ENCODE measurements around the gene GOLGA6L10.
"Not testable (repeated sequence)": the region's sequence is repeated elsewhere in the genome, so short reads cannot be mapped to it uniquely, and the experiment has no call there.

Gene GOLGA6L10

GRCh38 chr15:82316247-82317090, 32.8 kb downstream of the GOLGA6L10 start:
- DNase-seq = not testable (repeated sequence)

- DNase-seq = no peak
These were observed 33.6 kb downstream of the GOLGA6L10 start for GRCh38 chr15:82315519-82316246.

DNA sequence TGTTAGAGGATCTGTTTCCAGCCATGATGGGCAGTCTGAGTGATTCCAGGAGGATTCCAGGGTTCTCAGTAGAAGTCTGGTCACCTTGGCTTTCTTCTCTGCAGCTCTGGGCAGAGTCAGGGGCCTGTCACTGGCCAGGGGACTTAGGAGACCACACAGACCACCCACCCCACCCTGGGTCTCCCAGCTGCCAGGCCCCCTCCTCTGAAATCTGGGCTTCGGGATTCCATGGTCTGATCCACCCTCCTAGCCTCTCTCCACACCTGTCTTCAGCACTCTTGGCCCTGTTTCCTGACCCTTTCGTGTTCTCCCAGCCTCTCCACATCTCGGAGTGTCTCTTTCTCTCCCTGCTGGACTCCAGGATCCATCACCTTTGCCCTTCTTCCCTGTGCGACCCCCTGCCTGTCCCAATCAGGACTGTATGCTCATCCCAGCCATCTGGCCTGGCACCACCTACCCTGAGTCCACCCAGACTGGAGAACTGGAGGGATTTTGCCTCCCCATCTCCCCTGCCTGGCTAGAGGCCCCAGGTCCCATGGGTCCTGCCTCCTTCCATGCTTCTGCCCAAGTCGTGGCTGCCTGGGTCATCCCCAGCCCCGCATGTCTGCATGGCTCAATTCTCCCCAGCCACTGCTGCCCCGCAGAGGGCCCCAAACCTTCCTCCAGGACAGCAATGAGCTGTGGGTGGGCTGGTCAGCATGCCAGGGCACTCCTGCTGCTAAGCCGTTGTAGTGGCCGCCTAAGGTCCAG, 34.3 kb downstream of the GOLGA6L10 start:
- no peak for DNase-seq

DNA sequence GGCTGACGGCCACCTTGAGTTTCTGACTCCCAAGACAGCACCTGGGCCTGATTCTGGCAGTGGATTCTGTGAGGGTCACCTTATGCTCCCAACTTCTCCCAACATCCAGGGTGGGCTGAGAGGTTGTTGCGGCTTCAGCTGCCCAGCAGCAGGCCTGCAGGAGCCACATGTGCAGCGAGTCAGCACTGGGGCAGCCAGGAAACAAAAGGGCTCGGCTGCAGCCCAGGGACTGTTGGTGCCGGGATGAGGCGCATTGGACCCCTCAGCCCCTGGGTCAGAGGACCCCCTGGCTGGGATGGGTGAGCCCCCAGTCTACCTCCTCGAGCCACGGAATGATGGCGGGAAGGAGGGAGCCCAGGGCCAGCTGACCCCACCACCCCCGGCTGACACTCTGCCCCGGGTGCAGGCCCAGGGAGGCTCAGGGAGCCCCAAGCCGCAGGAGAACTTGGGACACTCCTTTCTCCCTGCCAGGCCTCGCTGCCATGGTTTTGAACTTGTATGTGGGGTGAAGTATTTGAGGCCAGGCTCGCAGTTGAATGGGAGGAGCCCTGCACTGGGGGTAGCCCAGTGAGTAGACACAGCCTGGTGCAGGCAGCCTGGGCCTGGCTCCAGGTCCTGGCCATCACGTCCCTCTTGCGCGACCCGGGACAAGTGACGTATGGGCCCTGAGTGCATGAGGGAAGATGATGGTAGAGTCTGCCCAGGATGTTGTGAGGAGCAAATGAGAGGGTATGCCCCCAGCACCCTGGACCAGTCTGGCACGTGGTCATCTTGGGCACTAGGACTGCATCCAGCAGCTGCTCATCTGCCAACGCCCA, 35.1 kb downstream of the GOLGA6L10 start:
- not testable (repeated sequence) for DNase-seq

DNA sequence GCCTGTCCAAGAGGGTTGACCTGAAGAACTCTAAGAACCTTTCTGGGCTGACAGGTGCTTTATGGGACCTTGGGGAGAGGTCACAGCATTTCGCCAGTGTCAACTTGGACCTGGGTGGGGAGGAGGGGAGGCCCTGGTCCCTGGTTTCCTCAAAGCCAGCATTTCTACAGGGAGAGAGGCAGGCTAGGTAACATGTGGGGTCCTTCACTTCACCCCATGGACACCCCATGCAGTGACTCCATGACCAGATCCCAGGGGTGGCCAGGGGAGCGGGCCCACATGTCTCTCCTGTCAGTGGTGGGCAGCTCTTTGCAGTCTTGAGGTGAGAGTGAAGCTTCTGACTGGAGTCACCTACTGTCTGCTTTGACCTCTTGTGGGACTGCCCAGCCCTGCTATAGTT, 35.8 kb downstream of the GOLGA6L10 start:
- no peak for DNase-seq

DNA sequence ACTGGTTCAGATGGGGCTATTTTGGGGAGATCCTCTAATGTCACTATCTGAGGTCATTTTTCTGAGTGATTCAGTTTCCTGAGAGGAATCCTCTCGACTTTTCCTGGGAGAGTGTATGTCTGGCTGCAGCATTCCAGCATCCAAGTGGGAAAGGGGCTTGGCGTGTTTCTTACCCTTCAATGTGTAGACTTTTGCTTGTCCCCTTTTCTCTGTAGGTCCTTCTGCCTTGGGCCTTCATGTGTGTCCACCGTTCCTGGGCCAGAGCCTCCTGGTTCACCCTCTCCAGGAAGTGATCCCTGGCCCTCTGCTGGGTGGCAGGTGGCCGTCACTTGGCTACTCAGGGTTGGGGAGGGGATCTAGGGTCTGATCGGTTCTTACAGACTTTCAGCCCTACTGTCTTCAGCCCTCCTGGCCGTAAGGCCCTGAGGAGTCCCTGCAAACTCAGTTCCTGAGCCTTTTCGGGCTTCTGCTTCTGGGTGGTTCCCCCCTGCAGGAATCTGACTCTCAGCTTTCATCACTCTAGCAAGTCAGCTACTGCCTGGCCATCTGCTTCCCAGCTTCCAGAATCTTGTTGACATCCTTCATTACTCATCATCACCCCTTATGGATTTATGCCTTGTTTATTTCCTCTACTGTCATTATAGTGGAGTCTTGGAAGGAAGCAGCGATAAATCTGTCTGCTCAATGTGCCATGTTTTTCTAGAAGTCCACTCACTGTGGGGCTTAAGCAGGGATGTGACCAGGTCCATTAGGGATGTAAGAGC, 36.5 kb downstream of the GOLGA6L10 start:
- no peak for DNase-seq

GRCh38 chr15:82311321-82311720, 38.0 kb downstream of the GOLGA6L10 start:
- DNase-seq = not testable (repeated sequence)

DNA sequence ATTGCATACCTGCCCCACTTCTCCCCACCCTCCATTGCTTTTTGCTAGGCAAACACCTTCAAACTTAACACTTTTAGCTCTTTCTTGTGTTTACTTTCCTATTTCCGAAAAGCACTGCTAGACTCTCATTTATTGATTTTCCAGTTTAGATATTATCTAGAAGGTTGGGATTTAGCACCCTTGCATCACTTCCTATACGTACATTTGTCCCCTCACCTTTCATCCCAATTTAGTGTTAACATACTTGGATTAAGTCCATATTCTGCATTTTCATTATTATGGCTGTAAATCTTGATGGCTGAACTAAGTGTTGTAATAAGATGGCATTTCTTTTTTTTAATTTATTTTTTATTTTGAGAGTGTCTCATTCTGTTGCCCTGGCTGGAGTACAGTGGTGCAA, 39.5 kb downstream of the GOLGA6L10 start:
- DNase-seq = no peak

- DNase-seq = no peak
These were observed 41.6 kb downstream of the GOLGA6L10 start for GRCh38 chr15:82307714-82308081.

- DNase-seq = no peak
These were observed 42.2 kb downstream of the GOLGA6L10 start for GRCh38 chr15:82306791-82307713.

- no peak for DNase-seq
These were observed 43.6 kb downstream of the GOLGA6L10 start for GRCh38 chr15:82305621-82306048.

DNA sequence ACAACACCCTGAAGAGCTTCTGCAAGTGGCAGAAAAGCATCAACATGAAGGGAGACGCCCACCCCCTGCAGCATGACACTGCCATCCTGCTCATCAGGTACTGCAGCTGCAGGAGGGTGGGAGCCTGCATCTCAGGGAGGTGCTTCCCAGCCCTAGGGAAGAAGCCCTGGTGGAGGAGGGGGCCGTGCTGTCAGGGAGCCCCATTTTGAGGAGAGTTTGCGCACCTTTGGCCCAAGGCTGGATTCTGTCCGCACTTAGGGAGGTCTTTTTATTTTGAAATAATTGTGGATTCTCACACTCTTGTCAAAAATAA, 44.5 kb downstream of the GOLGA6L10 start:
- no peak for DNase-seq

- no peak for DNase-seq
These were observed 45.1 kb downstream of the GOLGA6L10 start for GRCh38 chr15:82303956-82304777.

GRCh38 chr15:82301296-82302016, 47.8 kb downstream of the GOLGA6L10 start:
- no peak for DNase-seq

DNA sequence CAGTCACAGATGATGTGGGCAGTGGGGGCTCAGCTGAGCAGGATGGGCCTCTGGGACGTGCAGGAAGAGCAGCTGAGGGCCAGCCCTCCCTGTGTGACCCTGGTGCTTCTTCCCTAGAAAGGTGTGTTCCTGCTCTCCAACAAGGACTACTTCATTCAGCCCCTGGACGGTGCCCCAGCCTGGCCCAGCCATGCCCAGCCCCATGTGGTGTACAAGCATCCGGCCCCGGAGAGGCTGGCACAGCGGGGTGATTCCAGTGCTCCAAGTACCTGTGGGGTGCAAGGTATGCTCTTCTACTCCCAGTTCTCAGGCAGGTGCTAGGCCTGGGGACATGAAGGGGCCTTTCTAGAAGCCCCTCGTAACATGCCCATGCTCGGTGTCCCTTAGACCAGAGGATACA, 48.4 kb downstream of the GOLGA6L10 start:
- no peak for DNase-seq

GRCh38 chr15:82300326-82300725, 48.9 kb downstream of the GOLGA6L10 start:
- not testable (repeated sequence) for DNase-seq

DNA sequence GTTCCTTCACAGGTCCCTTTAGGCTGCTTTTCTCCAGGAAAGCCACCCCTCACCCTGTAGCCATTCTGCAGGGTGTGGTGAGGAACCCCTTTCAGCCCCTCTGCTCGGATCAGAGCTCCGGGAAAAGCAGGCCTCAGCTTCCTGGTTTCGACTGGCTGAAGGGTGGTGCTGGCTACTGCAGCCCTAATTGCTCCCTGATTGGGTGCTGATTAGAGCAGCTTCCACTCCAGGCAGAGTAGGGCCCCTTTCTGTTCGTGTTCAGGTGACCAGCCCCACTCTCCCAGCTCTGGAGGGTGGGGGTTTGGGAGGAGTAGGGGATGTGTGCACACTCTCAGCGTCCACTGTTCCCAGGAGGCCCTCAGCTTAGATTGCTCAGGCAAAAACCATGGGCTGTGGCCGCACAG, 49.8 kb downstream of the GOLGA6L10 start:
- DNase-seq = not testable (repeated sequence)

GRCh38 chr15:82298520-82298919, 50.8 kb downstream of the GOLGA6L10 start:
- DNase-seq = no peak

- no peak for DNase-seq
These were observed 51.2 kb downstream of the GOLGA6L10 start for GRCh38 chr15:82298032-82298431.

All from NCI-H2227 treated with DMSO at 0.1 percent for 48 hours (cell line).